A673 (cell line): ENCODE results near the gene LHPP.

Experiments
- CTCF ChIP-seq: fragments of 300-800, 200-600 bp; sonication (generic); conservative IDR thresholded peaks from 2 replicates; pipeline ENCODE4 v1.5.1; 2017; ENCODE audit warnings: low read depth, mild to moderate bottlenecking, antibody characterized with exemption, low read length, moderate library complexity, mixed read lengths
- EZH2 ChIP-seq: fragments of 200-600 bp; sonication (generic); IDR thresholded peaks from 2 replicates; pipeline ENCODE4 v1.6.1; 2017; ENCODE audit warnings: borderline replicate concordance, low read depth, mild to moderate bottlenecking, mixed read lengths, antibody characterized with exemption, low read length; ENCODE audit not compliant: poor library complexity, severe bottlenecking

GRCh38 chr10:124423813-124424212 is 37.8 kb upstream of the LHPP start:
- TF ChIP-seq EZH2 (no peak), CTCF (no peak)
